IPS-18c (cell line): ENCODE data around the gene MEX3A.
"Not testable (repeated sequence)": the region's sequence is repeated elsewhere in the genome, so short reads cannot be mapped to it uniquely, and the experiment has no call there.

Experiments
- H3K4me3 ChIP-seq: 2 replicates; pipeline ENCODE4 v1.7.0; 2013; ENCODE audit warnings: low read depth, mild to moderate bottlenecking, low read length, moderate library complexity; ENCODE audit not compliant: insufficient read depth
- H3K9me3 ChIP-seq: one replicate; pipeline ENCODE4 v1.6.1; 2013; ENCODE audit warnings: mild to moderate bottlenecking, low read length, moderate library complexity; ENCODE audit not compliant: control insufficient read depth, insufficient read depth

The MEX3A gene

DNA sequence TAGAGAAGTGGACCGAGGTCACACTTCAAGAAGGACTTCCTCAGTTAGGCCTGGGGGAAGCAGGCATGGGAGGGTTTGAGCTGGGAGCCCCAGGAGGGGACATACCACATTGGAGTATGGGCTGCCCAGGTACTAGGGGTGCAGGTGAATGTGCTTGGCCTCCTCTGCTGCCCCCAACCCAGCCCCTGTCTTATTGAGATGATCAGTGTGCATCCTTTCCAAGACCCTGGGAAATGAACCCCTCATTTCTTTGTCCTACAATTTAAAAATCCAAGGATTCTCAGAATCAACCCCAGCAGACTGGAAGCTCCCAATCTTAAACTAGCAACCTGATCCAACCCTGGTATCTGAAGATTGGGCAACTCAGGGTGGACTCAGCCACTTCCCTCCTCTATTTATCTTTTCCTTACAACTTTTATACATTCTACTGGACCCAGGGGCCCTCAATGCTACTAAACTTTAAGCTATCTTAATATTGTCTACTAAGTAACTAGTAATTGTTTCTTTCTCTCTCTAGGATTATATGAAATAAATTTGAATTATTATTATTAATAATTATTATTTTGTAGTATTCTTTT lies 9.1 kb downstream of the MEX3A start:
- H3K9me3 ChIP-seq: no peaks in the 10 kb centered on the region
- H3K4me3 ChIP-seq: peak overlapping the region; percentile 32; the same call in 1 of the 2 replicates

DNA sequence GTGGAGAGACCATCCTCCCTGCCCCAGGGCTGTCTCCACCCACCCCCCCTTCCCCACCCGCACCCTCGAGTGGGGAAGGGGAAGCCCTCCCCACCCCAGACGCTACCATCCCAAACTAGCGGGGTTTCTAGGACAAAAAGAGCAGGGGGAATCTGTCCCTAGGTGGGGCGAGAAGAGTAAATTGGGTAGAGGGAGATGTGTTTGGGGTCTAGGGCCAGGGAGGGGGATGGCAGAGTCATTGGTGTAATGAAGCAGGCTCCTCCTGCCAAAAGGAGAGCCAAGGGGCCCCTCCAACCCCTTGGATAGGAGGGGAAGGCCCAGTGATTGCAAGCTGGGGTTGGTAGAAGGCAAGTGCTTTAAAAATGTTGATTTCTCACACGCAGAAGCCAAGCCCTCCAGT lies 10.0 kb downstream of the MEX3A start:
- Histone ChIP-seq H3K4me3 (no peak overlapping the region; the same call in 1 of the 2 replicates), H3K9me3 (no peaks in the 10 kb centered on the region)

DNA sequence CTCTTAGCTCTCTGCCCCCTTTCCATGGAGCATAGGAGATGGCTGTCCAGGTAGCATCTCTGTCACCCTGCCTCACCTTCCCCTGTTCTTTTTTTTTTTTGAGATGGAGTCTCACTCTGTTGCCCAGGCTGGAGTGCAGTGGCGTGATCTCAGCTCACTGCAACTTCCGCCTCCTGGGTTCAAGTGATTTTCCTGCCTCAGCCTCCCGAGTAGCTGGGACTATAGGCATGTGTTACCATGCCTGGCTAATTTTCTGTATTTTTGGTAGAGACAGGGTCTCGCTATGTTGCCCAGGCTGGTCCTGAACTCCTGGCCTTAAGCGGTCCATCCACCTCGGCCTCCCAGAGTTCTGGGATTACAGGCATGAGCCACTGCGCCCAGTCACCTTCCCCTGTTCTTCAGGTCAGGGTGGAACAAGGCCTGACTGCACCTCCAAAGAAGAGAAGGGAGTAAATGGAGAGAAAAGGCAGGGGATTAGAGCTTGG lies 10.9 kb downstream of the MEX3A start:
- not testable (repeated sequence) for H3K9me3 ChIP-seq, H3K4me3 ChIP-seq

DNA sequence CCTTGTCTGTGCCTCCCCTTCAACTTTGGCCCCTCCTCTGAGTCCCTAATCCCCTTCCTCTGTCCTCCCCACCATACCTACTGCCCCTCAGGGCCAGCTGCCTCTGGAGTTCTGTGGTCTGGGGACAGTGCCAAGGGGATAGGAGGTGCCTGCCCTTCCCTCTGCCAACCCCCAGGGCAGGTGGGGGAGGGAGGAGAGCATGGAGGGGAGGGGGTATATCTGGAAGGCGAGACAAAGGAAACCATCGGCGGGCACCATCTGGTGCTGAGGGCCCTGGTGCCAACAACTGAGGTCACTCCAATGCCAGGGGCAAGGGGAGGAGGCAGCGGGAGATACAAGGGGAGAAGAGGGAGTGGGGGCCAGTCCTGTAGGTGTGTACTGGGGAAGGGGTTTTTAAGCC lies 11.7 kb downstream of the MEX3A start:
- H3K4me3 ChIP-seq: no peak overlapping the region
- no peaks in the 10 kb centered on the region for H3K9me3 ChIP-seq

DNA sequence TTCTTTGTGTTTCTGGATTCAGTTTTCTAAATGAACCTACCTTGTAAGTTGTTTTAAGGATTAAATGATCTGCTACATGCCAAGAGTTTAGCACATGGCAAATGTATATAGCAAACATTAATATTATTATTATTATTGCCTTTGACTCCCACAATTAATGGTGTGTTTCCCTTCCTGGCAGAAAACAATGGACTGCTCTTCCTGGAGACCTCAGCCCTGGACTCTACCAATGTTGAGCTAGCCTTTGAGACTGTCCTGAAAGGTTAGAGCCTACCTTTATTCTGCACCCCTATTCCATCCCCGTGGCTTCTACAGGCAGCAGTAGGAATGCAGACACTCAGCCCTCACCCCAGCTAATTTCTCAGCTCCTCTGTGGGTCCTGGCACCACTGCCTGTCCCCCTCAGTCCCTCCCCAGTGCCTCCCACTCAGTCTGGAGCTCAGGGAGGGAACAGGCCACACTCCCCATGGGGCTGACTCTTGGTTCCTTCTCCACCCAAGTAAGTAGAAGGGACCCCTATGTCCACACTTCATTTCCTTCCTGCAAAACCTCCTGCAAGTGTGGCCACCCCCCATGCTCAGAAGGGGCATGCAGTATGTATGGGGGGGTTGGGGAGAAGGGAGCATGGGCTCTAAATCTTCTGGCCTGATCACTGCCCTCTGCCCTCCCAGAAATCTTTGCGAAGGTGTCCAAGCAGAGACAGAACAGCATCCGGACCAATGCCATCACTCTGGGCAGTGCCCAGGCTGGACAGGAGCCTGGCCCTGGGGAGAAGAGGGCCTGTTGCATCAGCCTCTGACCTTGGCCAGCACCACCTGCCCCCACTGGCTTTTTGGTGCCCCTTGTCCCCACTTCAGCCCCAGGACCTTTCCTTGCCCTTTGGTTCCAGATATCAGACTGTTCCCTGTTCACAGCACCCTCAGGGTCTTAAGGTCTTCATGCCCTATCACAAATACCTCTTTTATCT lies 12.5 kb downstream of the MEX3A start:
- H3K4me3 ChIP-seq: no peak overlapping the region
- no peaks in the 10 kb centered on the region for H3K9me3 ChIP-seq

DNA sequence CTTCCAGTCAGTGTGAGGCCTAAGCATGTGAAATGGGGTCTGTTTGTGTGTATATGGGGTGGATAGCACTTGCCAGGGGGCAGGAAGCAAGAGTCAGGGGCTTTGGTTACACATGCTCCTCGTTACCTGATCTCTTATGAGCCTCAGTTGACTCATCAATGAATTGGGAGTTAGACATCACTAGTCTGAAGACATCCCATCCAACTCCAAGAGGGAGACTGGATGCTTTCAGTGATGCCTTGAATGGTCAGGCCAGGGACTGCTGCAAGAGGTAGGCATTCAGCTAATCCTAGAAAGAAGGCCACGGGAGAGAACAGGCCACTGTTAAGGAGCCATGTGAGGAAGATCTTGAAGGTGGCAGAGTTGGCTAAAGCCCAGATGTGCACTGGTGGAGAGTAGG lies 15.0 kb downstream of the MEX3A start:
- Histone ChIP-seq H3K9me3 (no peaks in the 10 kb centered on the region), H3K4me3 (no peak overlapping the region)

DNA sequence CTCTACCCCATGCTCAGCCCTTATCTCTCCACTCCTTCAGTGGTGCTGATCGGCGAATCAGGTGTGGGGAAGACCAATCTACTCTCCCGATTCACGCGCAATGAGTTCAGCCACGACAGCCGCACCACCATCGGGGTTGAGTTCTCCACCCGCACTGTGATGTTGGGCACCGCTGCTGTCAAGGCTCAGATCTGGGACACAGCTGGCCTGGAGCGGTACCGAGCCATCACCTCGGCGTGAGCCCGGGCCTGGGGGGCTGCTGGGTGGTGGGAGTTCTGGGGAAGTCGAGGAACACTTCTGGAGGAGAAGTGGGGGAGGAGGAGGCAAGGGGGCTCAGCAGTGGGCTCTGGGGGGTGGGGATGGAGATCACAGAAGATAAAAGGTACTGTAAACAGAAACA lies 16.4 kb downstream of the MEX3A start:
- H3K9me3 ChIP-seq: no peaks in the 10 kb centered on the region
- no peak overlapping the region for H3K4me3 ChIP-seq

DNA sequence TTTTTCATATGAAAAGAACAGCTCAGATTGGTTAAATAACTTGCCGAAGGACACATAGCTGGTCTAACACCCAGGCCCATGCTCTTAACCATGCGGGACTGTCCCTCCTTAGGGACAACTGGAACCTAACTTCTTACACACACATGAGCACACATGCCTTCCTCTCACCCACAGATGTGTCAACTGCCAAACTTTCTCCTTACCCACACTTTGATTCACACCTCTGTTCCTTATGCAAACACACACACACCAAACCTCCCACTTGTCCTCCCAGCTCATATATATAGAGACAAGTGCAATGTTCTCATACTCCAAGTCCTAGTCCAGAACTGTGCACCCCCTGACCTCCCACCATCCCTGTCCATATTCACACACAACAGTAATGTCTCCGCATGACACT lies 17.1 kb downstream of the MEX3A start:
- Histone ChIP-seq H3K4me3 (no peak overlapping the region), H3K9me3 (no peaks in the 10 kb centered on the region)

DNA sequence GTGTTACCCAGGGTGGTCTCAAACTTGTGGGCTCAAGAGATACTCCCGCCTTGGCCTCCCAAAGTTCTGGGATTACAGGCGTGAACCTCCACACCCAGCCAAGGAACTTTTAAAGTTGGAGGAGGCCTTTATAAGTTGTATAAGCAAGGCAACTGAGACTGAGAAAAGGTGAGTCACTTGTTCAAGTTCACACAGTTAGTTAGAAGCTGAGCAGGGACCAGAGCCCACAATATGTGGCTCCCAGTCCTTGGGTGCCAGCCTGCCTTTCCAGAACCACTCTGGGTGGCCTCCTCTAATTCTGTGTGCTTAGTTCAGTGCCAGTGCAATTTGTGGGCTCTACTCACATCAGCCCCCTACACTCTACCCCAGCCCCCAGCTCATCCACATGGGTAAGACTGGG lies 17.6 kb downstream of the MEX3A start:
- Histone ChIP-seq H3K4me3 (no peak overlapping the region), H3K9me3 (no peaks in the 10 kb centered on the region)

DNA sequence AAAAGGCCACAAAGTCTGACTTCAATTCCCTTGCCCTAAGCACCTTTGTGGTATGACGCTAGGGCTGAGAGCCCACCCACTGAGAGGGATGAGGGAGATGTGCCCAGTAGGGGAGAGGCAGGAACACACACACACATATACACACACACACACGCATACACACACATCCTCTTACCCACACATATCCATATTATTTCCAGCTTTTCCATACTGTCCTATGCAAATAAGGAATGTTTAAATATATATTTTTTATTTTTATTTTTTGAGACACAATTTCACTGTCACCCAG lies 18.3 kb downstream of the MEX3A start:
- Histone ChIP-seq H3K4me3 (no peak overlapping the region), H3K9me3 (no peaks in the 10 kb centered on the region)

DNA sequence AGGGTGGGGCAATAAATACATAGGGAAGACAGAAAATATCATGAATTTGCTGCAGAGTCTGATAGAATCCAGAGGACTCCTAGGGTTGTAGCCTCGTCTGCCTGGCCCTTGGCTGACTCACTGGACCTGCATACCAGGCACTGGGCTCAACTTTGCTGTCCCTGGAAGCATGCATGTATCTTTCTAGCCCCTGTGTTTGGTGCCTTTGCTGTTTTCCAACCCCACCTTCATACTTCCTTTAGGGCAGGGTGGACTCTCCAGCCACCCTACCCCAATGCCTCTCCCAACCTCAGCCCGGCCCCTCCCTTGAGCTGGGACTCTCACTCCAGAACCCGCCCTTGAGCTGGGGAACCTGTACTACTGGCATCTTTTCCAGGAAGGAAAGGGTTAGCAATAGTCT lies 20.1 kb downstream of the MEX3A start:
- Histone ChIP-seq H3K9me3 (no peaks in the 10 kb centered on the region), H3K4me3 (no peak overlapping the region)

DNA sequence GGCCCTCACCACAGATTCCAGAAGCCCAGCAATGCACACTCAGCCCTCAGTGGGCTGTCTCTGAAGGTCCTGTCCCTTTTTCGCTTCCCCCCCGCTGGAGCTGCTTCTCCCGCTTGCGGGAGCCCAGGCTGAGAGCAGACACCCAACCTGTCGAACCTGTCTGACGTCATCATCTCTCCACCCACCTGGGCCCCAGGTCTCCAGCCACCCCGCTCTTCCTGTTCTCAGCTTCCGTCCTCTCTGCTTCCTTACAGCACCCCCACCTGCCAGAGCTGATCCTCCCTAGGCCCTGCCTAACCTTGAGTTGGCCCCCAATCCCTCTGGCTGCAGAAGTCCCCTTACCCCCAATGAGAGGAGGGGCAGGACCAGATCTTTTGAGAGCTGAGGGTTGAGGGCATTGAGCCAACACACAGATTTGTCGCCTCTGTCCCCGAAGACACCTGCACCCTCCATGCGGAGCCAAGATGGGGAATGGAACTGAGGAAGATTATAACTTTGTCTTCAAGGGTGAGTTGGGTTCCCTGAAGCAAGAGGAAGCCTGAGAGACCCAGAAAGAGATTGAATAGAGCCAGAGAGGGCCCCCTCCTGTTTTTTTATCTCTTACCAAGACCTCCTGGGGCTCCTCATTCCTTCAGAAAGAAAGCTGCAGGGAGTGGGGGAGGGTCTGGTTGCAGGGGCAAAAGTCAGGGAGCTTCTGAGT lies 21.2 kb downstream of the MEX3A start, which contains the start of gene RAB25:
TSS of gene RAB25 (plus strand) at position 224 of the 700 bp plus-strand sequence. CDS start at position 465, 241 bp downstream.
- H3K9me3 ChIP-seq: no peaks in the 10 kb centered on the region
- peak within 1 kb of the TSS; percentile 53; the same call in 1 of the 2 replicates for H3K4me3 ChIP-seq

DNA sequence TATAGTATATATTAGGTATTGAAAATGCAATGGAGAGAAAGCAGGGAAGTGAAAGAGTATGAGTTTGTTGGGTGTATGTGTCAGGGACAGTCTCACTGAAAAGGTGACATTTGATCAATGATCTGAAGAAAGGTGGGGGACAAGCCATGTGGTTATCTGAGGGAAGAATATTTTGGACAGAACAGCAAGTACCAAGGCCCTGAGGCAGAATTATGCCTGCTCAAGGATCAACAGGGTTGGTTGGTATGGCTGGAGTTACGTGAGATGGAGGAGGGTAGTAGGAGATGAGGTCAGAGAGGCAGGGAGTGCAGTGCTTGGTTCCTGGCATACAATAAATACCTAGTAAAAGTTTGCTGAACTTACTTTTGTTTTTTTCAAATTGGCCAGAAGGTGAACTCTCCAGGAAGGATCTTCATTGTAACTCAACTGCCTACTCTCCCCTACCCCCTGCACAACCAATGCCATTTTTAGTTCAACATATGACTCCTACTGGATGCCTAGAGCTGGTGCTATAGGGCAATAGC lies 25.9 kb downstream of the MEX3A start:
- Histone ChIP-seq H3K9me3 (no peaks in the 10 kb centered on the region), H3K4me3 (no peak overlapping the region)

DNA sequence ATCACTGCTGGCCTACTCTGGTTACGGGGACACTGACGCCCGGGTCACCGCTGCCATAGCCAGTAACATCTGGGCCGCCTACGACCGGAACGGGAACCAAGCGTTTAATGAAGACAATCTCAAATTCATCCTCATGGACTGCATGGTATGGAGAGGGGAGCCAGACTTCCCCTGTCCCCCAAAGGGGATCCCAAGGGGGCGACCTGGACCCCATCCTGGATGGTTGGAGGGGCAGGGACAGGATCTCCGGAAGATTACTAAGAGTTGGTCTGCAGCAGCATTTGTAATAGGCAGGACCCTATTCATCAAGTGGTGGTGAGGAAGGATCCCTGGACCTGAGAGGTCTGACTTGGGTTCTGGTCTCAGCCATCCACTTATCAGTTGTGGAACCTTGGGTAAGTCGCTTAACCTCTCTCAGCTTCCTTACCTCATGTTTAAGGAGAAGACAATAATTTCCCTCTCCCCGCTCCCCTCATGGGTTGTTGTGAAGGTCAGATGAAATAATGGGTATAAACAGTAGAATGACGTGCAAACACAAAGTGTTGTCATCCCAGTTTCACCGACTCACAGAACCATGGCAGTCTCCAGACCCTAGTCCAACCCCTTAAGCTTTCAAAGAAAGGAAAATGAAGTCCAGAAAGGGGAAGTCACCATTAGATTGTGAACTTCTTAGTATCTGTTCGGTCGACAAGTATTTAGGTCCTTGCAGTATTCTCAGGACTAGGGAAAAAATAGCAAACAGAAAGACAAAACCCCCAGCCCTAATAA lies 26.8 kb downstream of the MEX3A start:
- Histone ChIP-seq H3K4me3 (peak overlapping the region; percentile 82), H3K9me3 (no peaks in the 10 kb centered on the region)

DNA sequence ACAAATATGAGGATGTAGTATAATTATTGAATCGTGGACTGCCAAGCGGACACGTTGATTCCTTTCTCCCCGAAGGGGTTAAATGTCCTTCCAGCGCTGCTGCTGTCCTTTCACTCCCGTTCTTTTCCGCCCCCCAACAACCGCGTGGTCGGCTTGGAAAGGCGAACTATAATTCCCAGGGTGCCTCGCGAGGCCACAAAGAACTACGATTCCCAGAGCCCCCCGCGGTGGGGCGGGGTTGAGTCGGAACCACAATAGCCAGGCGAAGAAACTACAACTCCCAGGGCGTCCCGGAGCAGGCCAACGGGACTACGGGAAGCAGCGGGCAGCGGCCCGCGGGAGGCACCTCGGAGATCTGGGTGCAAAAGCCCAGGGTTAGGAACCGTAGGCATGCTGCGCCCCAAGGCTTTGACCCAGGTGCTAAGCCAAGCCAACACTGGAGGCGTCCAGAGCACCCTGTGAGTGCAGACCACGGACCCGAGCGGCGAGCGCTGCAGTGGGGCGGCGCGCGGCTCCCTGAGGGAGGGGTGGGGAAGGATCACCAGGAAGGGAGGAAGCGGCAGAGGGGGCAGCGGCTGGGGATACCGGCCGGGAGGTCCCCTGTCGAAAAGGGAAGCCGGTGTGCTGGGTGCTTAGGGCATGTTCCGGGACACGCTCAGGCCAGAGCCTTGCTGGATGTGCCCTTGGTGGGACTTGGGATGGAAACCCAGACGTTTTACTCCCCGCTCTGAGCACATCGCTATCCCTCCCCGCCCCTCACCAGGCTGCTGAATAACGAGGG lies 27.6 kb downstream of the MEX3A start, which contains the start of gene LAMTOR2:
TSS of gene LAMTOR2 (plus strand) at position 283 of the 781 bp plus-strand sequence. CDS start at position 391, 108 bp downstream.
- H3K9me3 ChIP-seq: no peaks in the 10 kb centered on the region

DNA sequence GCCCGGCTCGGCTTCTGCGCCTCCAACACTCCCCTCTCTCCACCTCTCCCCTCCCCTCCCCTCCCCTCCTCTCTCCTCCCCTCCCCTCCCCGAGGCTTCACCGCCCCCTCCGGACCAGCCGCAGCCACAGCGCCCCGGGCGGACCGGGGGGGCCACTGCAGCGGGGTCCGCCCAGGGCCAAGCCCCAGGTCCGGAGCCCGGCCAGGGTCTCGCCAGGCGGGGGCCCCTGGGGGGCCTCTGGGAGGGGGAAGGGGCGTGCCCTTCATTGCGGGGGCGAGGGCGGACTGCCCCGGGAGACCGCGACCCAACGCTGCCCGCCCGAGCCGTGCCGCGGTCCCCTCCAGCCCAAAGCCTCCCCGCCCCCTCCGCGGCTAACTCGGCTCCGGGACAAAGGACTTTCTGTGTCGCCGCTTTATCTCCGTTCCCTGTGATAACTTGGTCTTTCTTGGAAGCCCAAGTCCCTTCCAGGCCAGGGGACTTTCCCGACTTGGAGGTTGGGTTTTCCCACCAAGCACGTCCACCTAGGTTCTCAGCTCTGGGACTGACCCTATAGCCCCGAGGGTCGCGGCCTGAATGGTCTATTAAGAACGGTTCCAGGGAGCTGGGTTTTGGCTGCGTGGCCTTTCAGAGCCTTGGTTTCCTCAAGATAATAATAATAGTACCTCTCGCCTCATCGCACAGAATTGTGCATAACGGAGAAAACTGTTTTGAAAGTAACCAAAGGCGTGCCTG lies 28.3 kb downstream of the MEX3A start, which contains the start of gene UBQLN4:
TSS of gene UBQLN4 (minus strand) at position 31 of the 732 bp plus-strand sequence. CDS start 97 bp downstream, outside the sequence.
- no peaks in the 10 kb centered on the region for H3K9me3 ChIP-seq
- peak within 1 kb of the TSS; percentile 91 for H3K4me3 ChIP-seq

More for the DNA sequence above, 27.6 kb downstream of the MEX3A start, which contains the start of gene LAMTOR2:
- peak within 1 kb of the TSS; percentile 82 for H3K4me3 ChIP-seq
